Keratinocyte (primary cell): ENCODE data around the gene ANO10.

Experiments used
- CTCF ChIP-seq, 3 experiments: IDR thresholded peaks in 1 of 3; conservative IDR thresholded peaks in 1 of 3; optimal IDR thresholded peaks in 1 of 3; 2 replicates in 2 of 3; 3 replicates in 1 of 3; pipeline versions ENCODE3 to v1.5.1; 2011; ENCODE audit warnings: low read length in 3 of 3, mild to moderate bottlenecking in 3 of 3, moderate library complexity in 2 of 3, control low read depth in 1 of 3, inconsistent platforms in 1 of 3; ENCODE audit not compliant: insufficient read depth in 2 of 3; ENCODE audit errors: extremely low read depth in 1 of 3
- EZH2 ChIP-seq: IDR thresholded peaks from one replicate; pipeline ENCODE4 v1.6.1; 2012; ENCODE audit warnings: inconsistent platforms, mild to moderate bottlenecking, low read length, moderate library complexity

DNA sequence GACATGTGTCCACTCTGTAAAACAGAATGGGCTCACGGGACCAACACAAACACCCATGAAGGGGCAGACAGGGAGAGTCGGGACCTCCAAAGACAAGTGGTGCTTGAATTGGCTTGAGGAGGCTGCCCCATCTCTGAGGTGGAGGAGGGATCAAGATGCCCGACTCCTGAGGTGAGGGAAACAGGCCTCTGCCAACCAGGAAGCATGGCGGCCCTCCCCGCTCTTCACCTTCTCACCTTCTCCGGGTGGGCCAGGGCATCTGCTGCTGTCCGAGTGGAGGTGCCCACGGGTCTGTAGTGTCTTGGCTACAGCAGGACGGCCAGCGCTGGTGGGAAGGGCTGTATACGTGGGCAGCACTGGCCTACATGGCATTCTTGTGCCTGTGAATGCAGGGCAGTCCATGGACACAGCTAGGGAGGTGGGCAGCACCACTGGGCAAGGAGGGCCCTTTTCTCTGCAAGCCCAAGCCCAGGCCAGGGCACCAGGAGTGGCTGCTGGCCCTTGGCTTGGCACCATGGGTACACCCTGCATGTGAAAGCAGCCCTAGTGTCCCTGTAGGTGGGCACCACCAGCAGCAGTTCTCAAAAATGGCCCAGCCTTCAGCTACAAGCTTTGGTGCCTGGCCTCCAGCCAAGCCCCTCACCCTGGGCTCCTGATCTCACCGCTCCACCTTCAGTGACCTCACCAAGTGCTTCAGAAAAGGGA, 256.1 kb downstream of the ANO10 start:
- TF ChIP-seq CTCF (optimal IDR thresholded peaks at IDR 0.05 in 1 of 3, IDR thresholded peaks at IDR 0.05 in 1 of 3, conservative IDR thresholded peaks at IDR 0.05 in 1 of 3; ENCODE audit: extremely low read depth in 1 of 3, insufficient read depth in 2 of 3, low read length in 3 of 3), result no peak
- no peak for TF ChIP-seq EZH2
